GM18505 (cell line): ENCODE data around the gene ZNF560.
A peak's percentile ranks its signal among the peaks of the same experiment; 100 is the strongest.

Experiments
- ATAC-seq: cut with Tn5 transposase; IDR thresholded peaks from one replicate; pipeline ENCODE4 v1.9.1; 2021; ENCODE audit not compliant: unreplicated experiment
- POLR2A ChIP-seq: IDR thresholded peaks from 4 replicates; pipeline ENCODE4 v1.6.1; 2011; ENCODE audit warnings: borderline replicate concordance; ENCODE audit not compliant: insufficient read depth, insufficient read length; ENCODE audit errors: extremely low read depth

The ZNF560 gene

GRCh38 chr19:9474975-9475374 is 23.4 kb downstream of the ZNF560 start:
- no peak for ATAC-seq
- no peak for TF ChIP-seq POLR2A

DNA sequence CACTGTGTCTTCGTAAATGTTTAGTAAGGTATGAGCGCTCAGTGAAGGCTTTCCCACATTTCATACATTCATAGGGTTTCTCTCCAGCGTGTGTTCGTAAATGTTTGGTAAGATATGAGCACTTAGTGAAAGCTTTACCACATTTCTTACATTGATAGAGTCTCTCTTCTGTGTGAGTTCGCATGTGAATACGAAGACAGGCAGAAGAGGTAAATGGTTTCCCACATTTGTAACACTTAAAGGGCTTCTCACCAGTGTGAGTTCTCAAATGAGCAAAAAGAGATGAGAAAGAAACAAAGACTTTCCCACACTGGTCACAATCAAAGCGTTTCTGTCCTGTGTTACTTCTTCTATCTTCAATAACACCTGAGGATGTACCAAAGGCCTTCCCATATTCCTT is 31.3 kb downstream of the ZNF560 start:
- no peak for ATAC-seq
- TF ChIP-seq POLR2A, result no peak

GRCh38 chr19:9461938-9462337 is 36.5 kb downstream of the ZNF560 start:
- no peak for ATAC-seq
- no peak for TF ChIP-seq POLR2A

DNA sequence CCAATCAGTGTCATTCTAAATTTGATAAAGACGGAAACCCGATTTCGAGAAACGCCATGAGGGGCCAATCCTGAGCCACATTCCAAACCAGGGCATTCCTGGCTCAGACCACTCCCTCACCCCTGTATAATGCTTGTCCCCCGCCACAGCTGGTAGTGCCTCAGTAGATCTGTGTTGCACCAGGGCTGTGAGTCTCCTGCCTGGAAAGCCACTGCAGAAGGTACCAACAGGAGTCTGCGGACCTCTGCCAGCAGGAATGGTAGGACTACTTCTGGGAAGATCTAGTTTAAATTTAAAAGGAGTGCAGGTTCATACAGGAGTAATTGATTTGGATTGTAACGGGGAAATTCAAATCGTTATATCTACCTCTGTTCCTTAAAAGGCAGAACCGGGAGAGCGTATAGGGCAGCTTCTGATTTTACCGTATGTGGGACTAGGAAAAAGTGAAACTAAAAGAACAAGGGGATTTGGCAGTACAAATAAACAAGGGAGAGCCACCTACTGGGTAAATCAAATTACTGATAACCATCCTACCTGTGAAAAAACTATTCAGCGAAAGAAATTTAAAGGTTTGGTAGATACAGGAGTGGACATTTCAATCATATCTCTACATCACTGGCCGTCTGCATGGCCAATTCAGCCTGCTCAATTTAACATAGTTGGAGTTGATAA is 42.3 kb downstream of the ZNF560 start:
- TF ChIP-seq POLR2A, result no peak
- no peak for ATAC-seq

DNA sequence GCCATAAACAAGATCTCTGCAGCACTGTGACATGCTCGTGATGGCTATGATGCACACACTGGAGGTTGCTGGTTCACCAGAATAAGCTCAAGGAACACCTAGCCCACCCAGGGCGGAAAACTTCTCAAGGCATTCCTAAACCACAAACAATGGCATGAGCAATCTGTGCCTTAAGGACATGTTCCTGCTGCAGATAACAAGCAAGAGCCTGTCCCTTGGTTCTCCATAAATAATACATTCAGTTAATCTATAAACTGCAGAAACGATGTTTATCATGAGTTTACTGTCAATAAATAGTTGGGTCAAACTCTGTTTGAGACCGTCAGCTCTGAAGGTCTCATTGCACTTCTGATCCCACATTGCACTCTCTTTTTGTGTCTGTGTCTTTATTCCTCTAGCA is 44.5 kb downstream of the ZNF560 start:
- TF ChIP-seq POLR2A, result no peak
- no peak for ATAC-seq

DNA sequence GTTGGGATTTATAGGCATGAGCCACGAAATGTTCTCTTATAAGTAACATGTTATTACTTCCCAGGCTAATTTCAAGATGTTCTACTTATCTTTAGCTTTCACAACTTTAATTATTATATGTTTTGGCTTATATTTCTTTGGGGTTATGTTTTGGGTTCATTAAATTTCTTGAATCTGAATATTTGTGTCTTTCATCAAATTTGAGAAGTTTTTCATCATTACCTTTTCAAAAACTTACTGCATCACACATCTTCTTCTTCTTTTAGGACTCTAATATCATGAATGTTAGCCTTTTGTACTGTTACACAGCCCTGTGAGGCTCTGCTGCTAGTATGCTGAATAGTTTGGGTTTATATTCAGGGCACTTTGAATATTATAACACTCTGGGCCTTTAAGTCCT is 53.4 kb downstream of the ZNF560 start:
- no peak for TF ChIP-seq POLR2A
- no peak for ATAC-seq

GRCh38 chr19:9436358-9436757 is 62.1 kb downstream of the ZNF560 start:
- no peak for TF ChIP-seq POLR2A
- no peak for ATAC-seq

DNA sequence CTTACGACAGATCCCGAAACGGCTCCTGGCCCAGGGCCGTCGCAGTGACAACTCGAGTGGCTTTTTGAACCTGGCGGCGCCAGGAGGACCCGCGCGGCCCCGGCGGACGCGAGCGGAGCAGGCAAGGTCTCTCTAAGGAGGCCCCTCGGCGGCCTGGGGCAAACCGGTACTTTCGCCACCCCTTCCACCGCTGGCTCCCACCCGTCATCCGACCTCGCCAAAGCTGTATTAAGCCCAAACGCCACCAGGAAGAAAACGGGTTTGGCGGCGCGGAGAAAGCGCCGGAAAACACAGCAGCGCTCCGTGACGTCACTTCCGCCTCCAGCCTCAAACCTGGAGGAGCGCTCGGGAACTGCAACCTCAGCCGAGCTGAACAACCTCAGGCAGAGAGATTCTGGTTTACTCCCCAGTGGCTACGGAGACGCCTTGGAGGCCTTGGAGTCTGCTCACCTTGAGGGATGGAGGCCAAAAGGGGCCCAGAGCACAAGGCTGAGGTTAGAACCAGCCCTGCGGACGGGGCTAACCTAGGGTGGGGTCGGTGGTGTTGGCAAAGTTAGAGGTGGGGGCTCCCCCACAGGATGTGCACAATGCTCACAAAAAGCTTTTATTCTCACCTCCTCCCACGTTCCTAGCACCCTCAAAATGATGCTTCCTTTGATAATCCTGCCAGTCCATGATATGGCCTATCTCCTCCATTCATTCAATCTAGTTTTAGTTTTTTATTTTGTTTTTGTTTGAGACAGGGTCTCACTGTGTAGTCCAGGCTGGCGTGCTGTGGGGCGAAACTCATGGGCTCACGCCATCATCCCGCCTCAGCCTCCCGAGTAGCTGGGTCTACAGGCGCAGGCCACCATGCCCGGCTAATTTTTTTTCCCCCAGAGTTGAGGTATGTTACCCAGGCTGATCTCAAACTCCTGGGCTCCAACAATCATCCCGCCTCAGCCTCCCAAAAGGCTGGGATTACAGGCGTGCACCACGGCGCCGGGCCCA is 62.8 kb downstream of the ZNF560 start, which contains the start of gene ZNF266:
Gene ZNF266, minus strand, starts transcription at position 295 of the 990 bp plus-strand sequence. CDS start 15,484 bp downstream, outside the sequence.
- peak; percentile 93 for ATAC-seq
- TF ChIP-seq POLR2A, result peak; percentile 80

- ATAC-seq, result no peak
- TF ChIP-seq POLR2A, result no peak
Observed at GRCh38 chr19:9431475-9431874, 66.9 kb downstream of the ZNF560 start.

DNA sequence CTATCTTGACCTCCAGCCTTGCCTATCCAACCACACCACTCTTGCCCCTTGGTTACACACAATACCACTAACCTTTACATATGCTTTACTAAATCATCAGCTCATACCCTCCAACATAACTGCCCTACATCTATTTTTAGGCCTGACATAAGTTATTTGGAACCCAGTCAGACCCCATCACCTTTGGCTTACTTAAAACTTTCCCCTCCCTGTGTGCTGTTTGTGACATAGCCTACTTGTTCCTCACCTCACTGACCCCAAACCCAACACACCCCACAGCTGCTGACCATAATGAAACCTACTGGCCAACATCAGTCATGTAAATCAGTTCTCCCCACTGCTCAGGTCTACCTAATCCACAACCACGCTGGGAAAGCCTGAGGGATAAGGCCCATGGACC is 68.0 kb downstream of the ZNF560 start:
- no peak for TF ChIP-seq POLR2A
- ATAC-seq, result no peak

DNA sequence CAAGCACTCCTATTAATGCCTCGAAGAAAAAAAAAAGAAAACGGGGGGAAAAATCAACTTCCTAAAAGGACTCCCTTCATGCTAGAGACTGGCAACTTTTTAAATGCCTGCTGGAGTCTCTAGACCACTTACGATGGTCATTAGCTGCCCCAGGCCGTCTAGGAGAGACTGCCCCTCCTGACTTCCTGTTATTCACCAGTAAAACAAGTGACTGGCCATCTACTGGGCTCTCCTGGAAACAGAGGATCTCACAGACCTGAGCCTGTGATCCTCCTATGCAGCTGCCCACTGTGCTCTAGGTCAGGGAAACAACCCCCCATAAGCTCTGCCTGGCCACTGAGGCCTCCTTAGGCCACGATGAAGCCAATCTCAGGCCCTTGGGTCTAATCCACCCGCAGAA is 70.5 kb downstream of the ZNF560 start:
- no peak for TF ChIP-seq POLR2A
- ATAC-seq, result no peak
